HG02759 (cell line): ENCODE measurements around the gene TMED3.
"Not testable (repeated sequence)": the region's sequence is repeated elsewhere in the genome, so short reads cannot be mapped to it uniquely, and the experiment has no call there.

Source experiments
- ATAC-seq: cut with Tn5 transposase; IDR thresholded peaks from one replicate; pipeline ENCODE4 v1.9.1; 2021; ENCODE audit warnings: mild to moderate bottlenecking, moderate library complexity; ENCODE audit not compliant: unreplicated experiment

The TMED3 gene

DNA sequence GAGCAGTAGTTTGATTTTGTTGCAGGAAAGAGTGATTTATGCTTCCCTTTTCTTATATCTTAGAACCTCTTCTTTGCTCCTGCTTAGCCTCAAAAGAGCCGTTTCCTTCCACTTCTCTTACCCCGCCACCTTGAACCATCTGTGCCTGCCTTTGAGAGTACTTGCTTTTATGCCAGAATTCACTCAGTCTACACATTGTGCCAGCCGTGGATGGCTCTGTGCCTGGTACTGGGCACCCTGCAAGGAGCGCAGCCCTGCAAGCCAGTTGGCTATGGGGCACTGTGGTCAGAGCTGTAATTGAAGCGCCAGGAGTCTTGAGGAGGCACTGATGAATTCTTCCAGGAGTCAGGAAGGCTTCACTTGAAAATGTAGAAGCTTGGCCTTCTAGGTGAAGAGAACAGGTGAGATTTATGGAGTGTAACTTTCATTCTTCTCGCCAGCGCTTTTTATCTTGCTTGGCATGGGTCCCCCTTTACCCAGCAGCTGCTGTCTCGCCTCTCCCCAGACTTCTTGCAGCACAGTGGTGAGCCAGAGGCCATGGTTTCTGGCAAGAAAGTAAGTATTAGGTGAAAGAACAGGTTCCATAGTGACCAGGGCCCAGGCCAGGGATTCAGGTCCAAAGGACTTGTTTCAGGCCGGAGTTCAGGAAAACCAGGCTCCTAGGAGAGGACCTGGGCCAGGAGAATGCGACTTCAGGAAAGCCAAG lies 4.9 kb downstream of the TMED3 start:
- ATAC-seq: no peak

DNA sequence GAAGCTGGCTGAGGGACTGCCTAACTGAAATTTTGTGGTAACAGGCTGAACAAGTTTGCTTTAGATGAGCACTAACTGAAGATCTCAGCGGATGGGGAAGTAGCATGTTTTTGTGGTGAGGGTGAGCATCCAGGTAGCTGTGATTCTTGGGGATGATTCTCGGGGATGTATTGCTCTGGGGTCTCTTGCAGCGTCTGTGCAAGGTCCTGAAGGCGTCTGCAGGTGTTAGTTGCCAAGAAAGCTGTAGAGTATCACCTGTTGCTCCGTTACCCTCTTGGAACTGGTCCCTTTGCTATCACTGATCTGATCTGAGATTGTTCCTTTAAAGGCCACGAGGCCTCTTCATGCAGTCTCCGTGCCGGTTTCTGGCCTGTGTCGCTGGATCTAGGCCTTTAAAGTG lies 6.0 kb downstream of the TMED3 start:
- no peak for ATAC-seq

DNA sequence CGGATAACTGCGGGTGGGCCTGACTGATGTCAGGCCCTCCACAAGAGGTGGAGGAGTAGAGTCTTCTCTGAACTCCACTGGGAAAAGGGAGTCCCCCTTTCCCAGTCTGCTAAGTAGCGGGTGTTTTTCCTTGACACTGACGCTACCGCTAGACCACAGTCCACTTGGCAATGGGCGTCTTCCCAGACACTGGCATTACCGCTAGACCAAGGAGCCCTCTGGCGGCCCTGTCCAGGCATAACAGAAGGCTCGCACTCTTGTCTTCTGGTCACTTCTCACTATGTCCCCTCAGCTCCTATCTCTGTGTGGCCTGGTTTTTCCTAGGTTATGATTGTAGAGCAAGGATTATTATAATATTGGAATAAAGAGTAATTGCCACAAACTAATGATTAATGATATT lies 9.1 kb downstream of the TMED3 start:
- ATAC-seq: not testable (repeated sequence)

DNA sequence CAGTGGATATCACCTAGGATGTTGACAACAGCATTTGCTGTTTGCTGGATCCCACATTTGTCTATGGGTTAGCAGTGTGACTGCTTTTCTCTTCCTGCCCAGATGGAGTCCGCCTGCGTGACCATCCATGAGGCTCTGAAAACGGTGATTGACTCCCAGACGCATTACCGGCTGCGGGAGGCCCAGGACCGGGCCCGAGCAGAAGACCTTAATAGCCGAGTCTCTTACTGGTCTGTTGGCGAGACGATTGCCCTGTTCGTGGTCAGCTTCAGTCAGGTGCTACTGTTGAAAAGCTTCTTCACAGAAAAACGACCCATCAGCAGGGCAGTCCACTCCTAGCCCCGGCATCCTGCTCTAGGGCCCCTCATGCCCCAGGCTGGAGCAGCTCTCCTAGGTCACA lies 11.0 kb downstream of the TMED3 start:
- no peak for ATAC-seq

DNA sequence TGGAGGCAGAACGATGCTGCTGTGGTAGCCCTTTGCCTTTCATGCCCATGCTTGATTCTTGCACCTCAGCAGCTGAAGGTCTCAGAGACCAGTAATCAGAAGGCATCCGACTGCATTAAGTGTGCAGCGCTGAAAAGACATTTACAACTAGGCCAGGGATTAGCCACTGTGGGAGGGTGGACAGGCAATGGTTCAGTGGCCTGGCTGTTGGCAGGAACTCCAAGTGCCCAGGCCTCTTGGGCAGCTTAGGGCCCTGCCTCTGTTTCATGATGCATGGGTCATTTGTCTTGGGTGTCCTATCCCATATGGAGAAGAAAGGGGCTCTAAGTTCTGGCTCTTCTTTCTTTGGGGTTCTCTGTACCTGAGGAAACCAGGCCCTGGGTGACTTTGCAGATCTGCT lies 11.4 kb downstream of the TMED3 start:
- ATAC-seq: no peak

DNA sequence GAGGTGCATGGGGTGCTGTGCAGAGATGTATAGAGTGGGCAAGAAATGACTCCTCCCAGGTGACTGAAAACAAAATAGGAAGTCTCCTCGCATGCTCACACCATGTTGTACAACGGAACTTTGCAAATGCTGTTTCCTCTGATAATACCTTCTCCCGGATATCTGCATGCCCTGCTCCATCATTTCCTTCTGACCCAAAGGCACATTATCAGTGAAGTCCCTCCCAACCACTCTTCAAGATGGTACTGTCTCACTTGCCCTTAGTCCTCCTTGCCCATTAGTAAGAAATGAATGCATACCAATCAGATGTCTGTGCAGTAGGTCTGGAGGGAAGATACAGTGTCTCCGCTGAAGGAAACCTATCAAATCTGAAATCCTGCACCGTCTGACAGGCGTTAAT lies 12.0 kb downstream of the TMED3 start:
- ATAC-seq: no peak

DNA sequence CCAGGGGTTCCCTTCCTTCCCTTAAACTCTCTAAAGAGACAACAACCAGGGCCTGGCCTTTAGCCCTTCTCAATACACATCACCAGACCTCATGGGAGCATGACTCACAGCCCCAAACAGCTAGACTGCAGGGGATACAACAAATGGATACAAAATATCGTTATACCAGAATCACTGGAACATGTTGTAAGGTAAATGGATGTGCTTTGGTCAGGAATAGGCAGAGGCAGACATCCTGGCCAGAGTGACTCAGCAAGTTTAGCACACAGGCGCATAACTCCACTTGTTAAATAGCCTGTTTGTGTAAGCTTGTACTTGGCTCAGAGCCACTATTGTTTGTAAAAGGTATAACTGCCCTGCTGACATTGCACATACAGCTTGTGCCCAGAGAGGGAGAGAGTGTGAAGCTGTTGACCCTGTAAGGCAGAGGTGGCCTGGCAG lies 18.3 kb downstream of the TMED3 start:
- no peak for ATAC-seq

DNA sequence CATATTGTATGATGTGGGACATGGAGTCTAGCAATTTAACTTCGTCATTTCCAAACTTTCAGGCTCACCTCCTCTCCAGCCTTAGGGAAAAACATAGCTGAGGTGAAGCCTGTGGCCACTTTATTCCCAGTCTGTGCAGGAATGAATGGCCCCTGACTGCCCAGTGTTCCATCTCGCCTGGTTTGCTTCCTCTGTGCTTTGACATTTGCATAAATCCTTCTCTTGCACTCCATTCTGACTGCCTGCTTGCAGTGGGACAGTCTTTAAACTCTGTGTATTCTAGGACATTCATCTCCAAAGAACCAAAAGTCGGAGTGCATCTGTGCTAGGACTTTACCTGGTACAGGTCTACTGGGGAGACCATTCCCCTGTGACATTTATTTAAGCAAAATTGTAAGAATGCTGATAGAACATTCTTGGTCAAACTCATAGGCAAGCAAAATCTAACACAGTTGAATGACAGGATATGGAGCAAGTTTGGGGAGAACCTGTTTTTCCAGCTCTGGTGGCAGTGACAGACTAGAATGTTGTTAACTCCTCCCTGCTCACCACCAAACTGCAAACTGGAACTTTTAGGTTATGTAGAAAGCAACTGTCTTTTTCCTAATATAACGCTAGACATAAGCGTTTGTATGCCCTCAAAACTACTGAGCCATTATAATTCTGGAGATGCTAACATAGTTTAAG lies 22.1 kb downstream of the TMED3 start:
- no peak for ATAC-seq

DNA sequence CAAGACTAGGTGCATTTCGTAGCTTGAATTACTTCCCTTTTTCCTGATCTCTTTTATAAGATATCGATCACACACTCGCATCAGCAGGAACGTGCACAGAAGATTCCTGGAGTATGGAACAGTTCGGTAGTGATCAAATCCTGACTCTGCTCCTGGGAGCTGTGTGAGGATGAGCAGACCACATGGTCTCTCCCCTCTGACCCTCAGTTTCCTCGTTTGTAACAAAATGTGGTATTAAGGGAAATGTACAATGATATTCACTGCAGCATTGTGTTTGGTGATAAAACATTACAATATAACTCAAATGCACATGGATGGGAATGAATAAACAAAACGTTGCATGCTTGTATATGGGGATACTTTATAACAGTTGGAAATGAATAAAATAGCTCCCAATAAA lies 26.7 kb downstream of the TMED3 start:
- no peak for ATAC-seq

DNA sequence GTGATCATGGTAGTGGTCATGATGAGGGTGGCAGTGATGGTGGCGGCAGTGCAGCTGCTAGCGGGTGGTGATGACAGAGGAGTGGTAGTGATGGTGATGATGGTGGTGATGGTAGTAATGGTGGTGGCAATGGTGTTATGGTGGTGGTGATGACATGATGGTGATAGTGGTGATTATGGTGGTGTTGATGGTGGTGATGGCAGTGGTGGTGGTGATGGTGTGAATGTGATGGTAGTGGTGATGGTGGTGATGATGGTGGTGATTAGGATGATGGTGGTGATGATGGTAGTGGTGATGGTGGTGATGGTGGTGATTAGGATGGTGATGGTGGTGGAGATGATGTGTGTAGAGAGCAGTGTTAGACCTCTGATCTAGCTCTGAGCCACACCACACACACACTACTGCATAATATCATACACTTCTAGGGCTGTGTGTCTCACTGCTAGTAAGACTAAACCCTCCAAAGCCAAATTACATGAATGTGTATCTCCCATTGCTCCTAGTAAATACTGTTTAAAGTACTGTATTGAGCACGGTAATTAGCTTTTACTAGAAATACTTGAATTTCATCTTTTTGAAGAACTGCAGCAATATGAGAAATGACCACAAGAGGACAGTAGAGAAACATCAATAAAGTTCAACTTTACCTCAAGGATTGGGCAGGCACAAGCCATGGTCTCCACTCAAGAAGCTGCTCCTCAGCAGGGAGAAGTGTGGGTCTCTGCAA lies 28.8 kb downstream of the TMED3 start:
- ATAC-seq: no peak

DNA sequence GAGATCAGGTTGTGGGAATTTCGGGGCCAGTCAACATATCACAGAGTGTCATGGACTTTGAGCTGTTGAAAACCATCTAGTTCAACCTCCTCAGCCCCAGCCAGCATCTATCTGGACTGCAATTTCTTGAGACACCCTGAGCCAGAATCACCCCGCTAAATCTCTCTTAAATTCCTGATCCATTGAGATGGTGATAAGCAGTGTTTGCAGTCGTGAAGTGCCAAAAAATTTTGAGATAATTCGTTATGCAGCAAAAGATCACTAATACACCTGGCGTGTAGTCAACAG lies 29.3 kb downstream of the TMED3 start:
- no peak for ATAC-seq

DNA sequence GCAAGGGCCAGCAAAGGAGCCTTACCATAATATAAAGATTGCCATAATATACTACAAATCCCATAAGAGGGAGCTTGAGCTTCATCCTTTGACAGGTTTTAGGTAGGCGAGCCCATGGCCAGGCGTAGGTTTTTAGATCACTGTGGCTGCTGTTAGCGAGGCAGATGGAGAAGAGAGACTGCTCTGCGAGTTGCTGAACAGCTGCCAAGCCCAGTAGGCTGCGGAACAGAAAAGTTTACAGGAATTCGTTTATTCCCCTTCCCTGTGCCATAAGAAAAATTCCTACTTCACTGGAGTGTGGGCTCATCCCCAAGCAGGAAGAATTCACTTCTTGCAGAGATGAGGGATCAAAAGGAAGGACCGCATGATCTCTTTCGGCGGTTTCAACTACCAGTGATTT lies 30.5 kb downstream of the TMED3 start:
- no peak for ATAC-seq

DNA sequence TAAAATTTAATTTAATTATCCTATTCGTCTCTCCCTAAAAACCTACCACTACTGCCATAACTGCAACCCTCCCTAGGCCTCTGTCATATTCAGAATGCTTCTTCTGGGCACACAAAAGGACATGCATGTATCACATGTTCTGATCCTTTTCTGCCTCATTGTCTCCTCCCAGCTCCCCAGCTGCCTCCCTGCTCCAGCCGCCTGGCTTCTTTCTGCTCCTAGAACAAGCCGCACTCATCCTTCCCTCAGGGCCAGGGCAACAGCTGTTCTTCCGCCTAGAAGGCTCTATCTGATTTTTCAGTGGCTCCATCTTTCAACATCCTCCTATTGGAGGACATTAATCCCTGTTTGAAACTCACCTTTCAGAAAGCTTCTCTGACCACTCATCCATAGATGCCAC lies 38.6 kb downstream of the TMED3 start:
- ATAC-seq: no peak

DNA sequence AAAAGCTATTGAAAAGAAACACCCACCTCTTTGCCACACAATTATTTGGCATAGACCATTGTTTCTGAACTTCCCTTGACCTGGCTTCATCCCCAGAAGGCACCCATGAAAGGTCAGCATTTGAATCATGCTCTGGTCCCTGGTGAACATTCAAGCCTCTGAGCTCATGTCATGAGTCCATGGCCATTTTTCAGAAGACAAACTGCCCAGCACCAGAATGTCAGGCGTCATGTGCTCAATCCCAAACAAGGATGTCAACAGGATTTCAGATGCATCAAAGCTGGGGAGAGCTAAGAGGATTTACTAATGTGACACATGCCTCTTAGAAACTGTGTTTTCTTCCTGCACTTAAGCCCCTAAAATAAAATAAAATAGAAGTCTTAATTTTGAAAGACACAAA lies 41.3 kb downstream of the TMED3 start:
- ATAC-seq: no peak

DNA sequence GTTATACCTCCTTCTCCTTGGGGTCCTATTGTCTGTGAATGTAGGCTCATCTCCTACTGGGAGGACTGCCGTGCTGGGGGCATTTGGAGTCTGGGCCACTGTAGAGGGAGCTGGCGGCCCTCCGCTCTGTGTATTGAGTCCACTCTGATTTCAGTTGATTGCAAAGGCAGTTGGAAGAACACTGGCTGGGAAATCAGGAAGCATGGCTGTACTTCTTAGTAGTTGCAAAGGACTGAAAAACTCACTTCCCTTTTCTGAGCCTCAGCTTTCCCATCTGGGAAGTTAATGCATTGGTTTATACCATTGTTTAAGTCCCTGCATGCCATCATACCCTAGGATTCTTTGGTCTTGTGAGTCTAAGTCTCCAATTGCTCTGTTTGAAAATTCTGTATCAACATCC lies 46.7 kb downstream of the TMED3 start:
- ATAC-seq: no peak

DNA sequence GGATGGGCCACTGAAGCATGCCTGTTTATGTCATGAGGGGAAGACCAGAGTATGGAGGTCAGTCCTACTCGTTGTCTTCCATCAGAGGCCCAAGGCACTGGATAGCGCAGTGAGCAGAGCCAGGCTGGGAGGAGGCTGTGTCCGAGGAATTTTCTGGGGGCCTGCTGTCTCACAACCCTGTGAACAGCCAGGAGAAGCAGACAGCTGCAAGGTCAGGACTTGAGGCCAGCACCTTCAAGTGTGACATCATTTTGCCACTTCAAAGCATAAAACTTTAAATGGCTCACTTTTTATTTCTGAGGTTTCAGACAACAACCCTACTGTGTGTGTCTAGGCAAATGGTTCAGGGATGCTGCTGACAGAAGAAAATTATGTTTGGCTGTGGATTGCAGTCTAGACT lies 47.2 kb downstream of the TMED3 start:
- ATAC-seq: no peak

DNA sequence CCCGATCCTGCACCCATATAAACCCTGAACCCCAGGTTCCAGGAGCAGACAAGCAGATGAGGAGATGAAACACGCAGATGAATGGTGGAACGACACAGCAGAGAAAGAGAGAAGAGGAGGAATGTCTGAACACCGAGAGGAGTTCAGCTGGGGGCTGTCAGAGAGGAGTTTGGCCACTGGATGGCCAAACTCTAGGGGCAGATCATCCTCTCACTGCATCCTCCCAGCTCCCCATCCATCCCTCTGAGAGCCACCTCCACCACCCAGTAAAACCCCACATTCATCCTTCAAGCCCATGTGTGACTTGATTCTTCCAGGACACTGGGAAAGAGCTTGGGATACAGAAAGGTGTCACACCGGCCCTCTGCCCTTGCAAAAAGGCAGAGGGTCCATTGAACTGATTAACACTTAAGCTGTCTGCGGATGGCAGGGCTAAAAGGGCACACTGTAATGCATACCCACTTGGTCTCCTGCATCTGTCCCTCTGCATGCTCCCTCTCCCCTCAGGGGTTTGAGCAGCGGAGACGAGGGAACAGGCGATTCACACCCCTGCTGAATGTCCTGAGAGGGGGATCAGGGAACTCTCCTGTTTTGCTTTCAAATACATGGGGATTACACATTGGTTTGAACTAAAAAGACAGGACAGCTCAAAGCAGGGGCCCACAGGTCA lies 53.8 kb downstream of the TMED3 start:
- no peak for ATAC-seq

DNA sequence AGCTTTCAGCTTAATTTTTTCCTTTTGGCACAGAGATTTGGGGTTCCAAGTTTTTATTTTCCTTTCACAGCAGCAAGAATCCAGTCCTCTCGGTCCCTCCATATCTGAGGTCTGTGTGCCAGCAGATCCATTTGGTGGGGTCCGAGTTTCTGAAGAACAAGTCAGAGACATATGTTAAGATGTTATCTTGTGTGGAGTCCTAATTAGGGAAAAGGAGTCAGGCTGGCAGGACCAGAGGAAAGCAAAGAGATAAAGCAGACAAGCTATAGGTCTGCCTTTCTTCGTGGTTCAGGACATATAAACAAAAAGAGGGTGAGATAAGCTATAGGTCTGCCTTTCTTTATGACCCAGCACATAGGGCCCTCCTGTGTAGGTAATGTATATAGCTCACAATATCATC lies 54.9 kb downstream of the TMED3 start:
- no peak for ATAC-seq

DNA sequence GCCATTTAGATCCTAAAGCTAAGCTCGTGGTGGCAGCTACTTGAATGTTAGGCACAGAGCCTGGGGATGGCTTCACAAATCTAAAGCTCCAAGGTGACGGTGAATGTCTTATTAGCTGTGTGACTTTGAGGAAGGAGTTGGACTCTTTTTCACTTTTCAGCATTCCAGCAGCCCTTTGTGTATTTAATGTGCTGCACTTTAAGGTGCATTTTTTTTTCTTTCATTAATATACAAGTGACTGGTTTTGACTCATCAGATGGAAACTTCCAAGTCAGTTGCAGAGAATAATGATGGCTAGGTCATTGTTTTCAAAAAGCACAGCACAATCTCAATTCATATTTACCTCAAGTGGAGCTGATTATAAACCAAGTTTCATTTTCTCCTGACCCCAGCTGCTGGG lies 55.8 kb downstream of the TMED3 start:
- ATAC-seq: no peak

DNA sequence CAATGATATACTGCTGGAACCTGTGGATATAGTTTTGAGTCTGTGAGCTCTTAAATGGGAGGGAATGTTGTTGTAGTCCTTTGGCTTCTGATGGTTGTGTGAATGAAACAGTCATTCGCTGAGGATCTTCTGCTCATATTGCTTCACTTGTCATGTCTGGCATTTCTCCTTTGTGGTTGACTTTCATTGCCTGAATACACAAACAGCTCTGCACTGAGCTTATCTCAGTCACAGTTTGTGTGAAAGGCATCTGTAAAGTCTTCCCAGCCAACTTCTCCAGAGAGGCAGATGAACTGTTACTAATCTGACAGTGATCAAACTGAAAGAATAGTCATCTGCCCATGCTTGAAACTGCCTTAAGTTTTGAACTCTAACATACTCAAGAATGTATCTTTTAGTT lies 59.8 kb downstream of the TMED3 start:
- no peak for ATAC-seq

DNA sequence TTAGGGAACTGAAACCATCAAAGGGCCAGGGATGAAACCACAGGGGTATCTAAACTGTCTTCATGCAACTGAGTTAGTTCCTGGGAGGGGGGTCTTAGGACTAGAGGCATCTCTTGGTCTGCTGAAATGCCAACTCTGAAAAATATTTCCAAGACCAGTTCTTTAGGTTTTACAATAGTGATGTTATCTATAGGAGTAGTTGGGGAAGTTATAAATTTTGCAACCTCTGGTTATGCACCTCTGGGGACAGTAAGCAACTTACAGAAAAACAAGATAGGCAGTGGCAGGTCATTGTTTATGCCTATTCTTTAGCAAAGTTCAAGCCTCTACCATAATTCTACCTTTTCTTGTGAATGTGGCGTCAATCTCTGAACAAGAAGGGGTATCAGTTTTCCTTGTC lies 60.7 kb downstream of the TMED3 start:
- ATAC-seq: no peak

DNA sequence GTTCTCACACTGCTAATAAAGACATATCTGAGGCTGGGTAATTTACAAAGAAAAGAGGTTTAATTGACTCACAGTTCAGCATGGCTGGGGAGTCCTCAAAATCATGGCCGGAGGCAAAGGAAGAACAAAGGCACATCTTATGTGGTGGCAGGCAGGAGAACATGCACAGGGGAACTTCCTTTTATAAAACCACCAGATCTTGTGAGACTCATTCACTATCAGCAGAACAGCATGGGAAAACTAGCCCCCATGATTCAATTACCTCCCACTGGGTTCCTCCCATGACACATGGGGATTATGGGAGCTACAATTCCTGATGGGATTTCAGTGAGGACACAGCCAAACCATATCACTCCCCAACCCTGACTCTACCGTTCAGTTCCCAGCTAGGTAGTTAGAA lies 61.5 kb downstream of the TMED3 start:
- no peak for ATAC-seq
